Skin epidermis (tissue), 12 donors: ENCODE data around the gene CFAP97D1.

Source experiments
- H3K27ac ChIP-seq, 21 experiments: fragments of 200-600 bp; sonication (generic) in 11 of 21; one replicate each; pipeline ENCODE4 v1.5.0; 2020; ENCODE audit warnings: mild to moderate bottlenecking in 3 of 21, inconsistent platforms in 2 of 21, moderate library complexity in 2 of 21
- H3K4me3 ChIP-seq, 7 experiments: fragments of 200-600 bp; sonication (generic) in 2 of 7; one replicate each; pipeline ENCODE4 v1.5.0; 2020; ENCODE audit warnings: inconsistent platforms in 2 of 7, mild to moderate bottlenecking in 2 of 7, moderate library complexity in 1 of 7

Gene CFAP97D1

GRCh38 chr17:43780135-43780534 is at the start of gene CFAP97D1:
TSS of gene CFAP97D1 (plus strand) at chr17:43780435. CDS start at chr17:43780463, 28 bp downstream.
- H3K4me3 ChIP-seq: peak within 1 kb of the TSS; percentile 74 to 99 (median 94)
- peak within 1 kb of the TSS in 20 of 21 experiments; percentile 43 to 100 (median 99) for H3K27ac ChIP-seq

- no peak overlapping the region for H3K4me3 ChIP-seq
- H3K27ac ChIP-seq: peak overlapping the region in 1 of 21 experiments; percentile 58
Observed at GRCh38 chr17:43732958-43733357, 47.3 kb upstream of the CFAP97D1 start.

- no peak overlapping the region for H3K4me3 ChIP-seq
- H3K27ac ChIP-seq: peak overlapping the region in 5 of 21 experiments; percentile 14 to 61 (median 46)
Observed at GRCh38 chr17:43733956-43734355, 46.3 kb upstream of the CFAP97D1 start.

GRCh38 chr17:43734376-43734775 is 45.9 kb upstream of the CFAP97D1 start:
- Histone ChIP-seq H3K4me3 (no peak overlapping the region), H3K27ac (peak overlapping the region in 5 of 21 experiments; percentile 14 to 61 (median 46))

- Histone ChIP-seq H3K27ac (peak overlapping the region in 2 of 21 experiments; percentile 29 to 57), H3K4me3 (no peak overlapping the region)
Observed at GRCh38 chr17:43736389-43736788, 43.8 kb upstream of the CFAP97D1 start.

GRCh38 chr17:43737722-43738121 is 42.5 kb upstream of the CFAP97D1 start:
- Histone ChIP-seq H3K4me3 (no peak overlapping the region), H3K27ac (no peak overlapping the region)

GRCh38 chr17:43740541-43740940 is 39.7 kb upstream of the CFAP97D1 start:
- Histone ChIP-seq H3K27ac (peak overlapping the region in 3 of 21 experiments; percentile 35 to 51 (median 43)), H3K4me3 (no peak overlapping the region)

- no peak overlapping the region for H3K27ac ChIP-seq
- H3K4me3 ChIP-seq: no peak overlapping the region
Observed at GRCh38 chr17:43741636-43742035, 38.6 kb upstream of the CFAP97D1 start.

GRCh38 chr17:43745541-43745940 is 34.7 kb upstream of the CFAP97D1 start:
- Histone ChIP-seq H3K27ac (no peak overlapping the region), H3K4me3 (no peak overlapping the region)

GRCh38 chr17:43750153-43750552 is 30.1 kb upstream of the CFAP97D1 start:
- no peak overlapping the region for H3K27ac ChIP-seq
- no peak overlapping the region for H3K4me3 ChIP-seq

GRCh38 chr17:43753493-43754129 is 26.6 kb upstream of the CFAP97D1 start:
- H3K4me3 ChIP-seq: no peak overlapping the region
- H3K27ac ChIP-seq: no peak overlapping the region

GRCh38 chr17:43754947-43755346 is 25.3 kb upstream of the CFAP97D1 start:
- no peak overlapping the region for H3K27ac ChIP-seq
- H3K4me3 ChIP-seq: no peak overlapping the region

- Histone ChIP-seq H3K27ac (no peak overlapping the region), H3K4me3 (no peak overlapping the region)
Observed at GRCh38 chr17:43755389-43755875, 24.8 kb upstream of the CFAP97D1 start.

GRCh38 chr17:43756201-43756600 is 24.0 kb upstream of the CFAP97D1 start:
- no peak overlapping the region for H3K27ac ChIP-seq

GRCh38 chr17:43757171-43757660 is 23.0 kb upstream of the CFAP97D1 start:
- Histone ChIP-seq H3K4me3 (no peak overlapping the region), H3K27ac (no peak overlapping the region)

More at GRCh38 chr17:43756201-43756600, 24.0 kb upstream of the CFAP97D1 start:
- H3K4me3 ChIP-seq: no peak overlapping the region

GRCh38 chr17:43758086-43758485 is 22.1 kb upstream of the CFAP97D1 start:
- Histone ChIP-seq H3K4me3 (no peak overlapping the region), H3K27ac (no peak overlapping the region)

GRCh38 chr17:43758497-43759174 is 21.6 kb upstream of the CFAP97D1 start, which contains the start of gene SOST:
TSS of gene SOST (minus strand) at chr17:43758791. CDS start at chr17:43758741, 50 bp downstream.
- Histone ChIP-seq H3K27ac (no peak within 1 kb of the TSS), H3K4me3 (no peak within 1 kb of the TSS)

- no peak overlapping the region for H3K27ac ChIP-seq
Observed at GRCh38 chr17:43759836-43760235, 20.4 kb upstream of the CFAP97D1 start.

GRCh38 chr17:43760254-43760852 is 19.9 kb upstream of the CFAP97D1 start:
- Histone ChIP-seq H3K4me3 (no peak overlapping the region), H3K27ac (no peak overlapping the region)

More at GRCh38 chr17:43759836-43760235, 20.4 kb upstream of the CFAP97D1 start:
- no peak overlapping the region for H3K4me3 ChIP-seq

GRCh38 chr17:43766413-43767052 is 13.7 kb upstream of the CFAP97D1 start:
- Histone ChIP-seq H3K27ac (no peak overlapping the region), H3K4me3 (no peak overlapping the region)
